Esophagus squamous epithelium (tissue), 5 donors: ENCODE data around the gene OTUD1. TPM values are rescaled to one million over a fixed set of nuclear protein-coding genes. Genes with fewer than 3 reads are reported as not detected.

ENCODE experiments used
- DNase-seq: peaks from one replicate; lab custom pipeline; 2025; lab: John Stamatoyannopoulos, UW
- H3K27ac ChIP-seq, 4 donors: fragments of 200-600 bp; sonication (generic); one replicate each; pipeline ENCODE4 v1.5.1; 2016 to 2019; ENCODE audit warnings: mild to moderate bottlenecking in 1 of 4
- H3K27me3 ChIP-seq, 4 donors: fragments of 200-600 bp; sonication (generic); 1 replicate in 3 of 4; 2 replicates in 1 of 4; pipeline versions ENCODE4 v1.5.1 to v1.6.0; 2017 to 2021; ENCODE audit warnings: antibody characterized with exemption in 1 of 4
- H3K36me3 ChIP-seq, 3 donors: fragments of 200-600 bp; sonication (generic); one replicate each; pipeline ENCODE4 v1.5.1; 2016 to 2019
- H3K4me1 ChIP-seq, 3 donors: fragments of 200-600 bp; sonication (generic); one replicate each; pipeline ENCODE4 v1.5.1; 2017 to 2019
- H3K4me3 ChIP-seq, 4 donors: fragments of 200-600 bp; sonication (generic); 1 replicate in 3 of 4; 2 replicates in 1 of 4; pipeline ENCODE4 v1.5.1; 2016 to 2019; ENCODE audit warnings: mild to moderate bottlenecking in 2 of 4, moderate library complexity in 1 of 4
- H3K9me3 ChIP-seq, 3 donors: fragments of 200-600 bp; sonication (generic); one replicate each; pipeline ENCODE4 v1.5.1; 2016 to 2019
- POLR2A ChIP-seq, 4 donors: fragments of 450-650 bp; IDR thresholded peaks; one replicate each; pipeline ENCODE4 v1.6.1; 2017; ENCODE audit warnings: antibody characterized with exemption in 4 of 4, mild to moderate bottlenecking in 4 of 4, moderate library complexity in 3 of 4
- WGBS, 2 donors: methylation state at CpG; one replicate each; pipeline ENCODE4 v1.1.5; 2018; 5-methylcytosine and 5-hydroxymethylcytosine counted together
- intact Hi-C: fragments of 100-400 bp; cut with DNase I; formaldehyde crosslinking; loops from one replicate; pipeline ENCODE4 v1.15.0; 2022
- total RNA-seq, 4 donors: library from RNA; depleted of rRNA; stranded (reverse); fragments of >200 nt; gene quantifications; one replicate each; pipeline ENCODE4 v1.1.0, GENCODE V29; 2016
- TF ChIP-seq, protein P1 (sequence below), 6 experiments: fragments of 450-650 bp in 4 of 6; fragments of 200-600 bp in 2 of 6; sonication (generic) in 2 of 6; IDR thresholded peaks; one replicate each; pipeline ENCODE4 v1.5.1; 2016 to 2019; ENCODE audit warnings: antibody characterized with exemption in 6 of 6, mild to moderate bottlenecking in 4 of 6, moderate library complexity in 4 of 6
- donor health status: DM: yes; HTN: yes; CAD: no.

Gene OTUD1
- total RNA-seq, 4 donors from 2014 or later, result 4.3 to 10.1 (median 6.4) TPM

DNA sequence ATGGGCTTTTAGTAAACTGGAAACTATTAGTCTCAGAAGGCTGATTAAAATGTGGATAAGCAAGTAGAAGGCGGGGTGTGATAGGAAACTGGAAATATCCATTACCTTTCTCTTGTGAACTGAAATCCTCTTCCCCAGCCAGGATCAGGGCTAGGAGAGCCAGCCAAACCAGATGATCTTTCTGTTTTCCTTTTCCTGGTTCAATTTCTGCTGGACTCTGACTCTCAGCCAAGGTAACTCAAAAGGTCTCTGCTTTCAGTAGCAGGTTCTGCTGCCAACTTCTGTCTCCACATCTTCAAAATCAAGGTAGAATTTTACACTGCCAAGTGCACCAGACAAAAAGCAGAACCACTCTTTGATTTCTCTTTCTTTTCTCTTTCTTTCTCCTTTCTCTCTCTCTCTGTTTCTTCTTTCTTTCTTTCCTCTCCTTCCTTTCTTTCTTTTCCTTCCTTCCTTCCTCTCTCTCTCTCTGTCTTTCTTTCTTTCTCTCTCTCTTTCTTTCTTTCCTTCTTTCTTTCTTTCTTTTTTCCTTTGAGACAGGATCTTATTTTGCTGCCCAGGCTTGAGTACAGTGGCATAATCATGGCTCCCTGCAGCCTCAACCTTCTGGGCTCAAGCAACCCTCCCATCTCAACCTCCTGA is 30.8 kb downstream of the OTUD1 start:
- TF ChIP-seq, protein P1, sequence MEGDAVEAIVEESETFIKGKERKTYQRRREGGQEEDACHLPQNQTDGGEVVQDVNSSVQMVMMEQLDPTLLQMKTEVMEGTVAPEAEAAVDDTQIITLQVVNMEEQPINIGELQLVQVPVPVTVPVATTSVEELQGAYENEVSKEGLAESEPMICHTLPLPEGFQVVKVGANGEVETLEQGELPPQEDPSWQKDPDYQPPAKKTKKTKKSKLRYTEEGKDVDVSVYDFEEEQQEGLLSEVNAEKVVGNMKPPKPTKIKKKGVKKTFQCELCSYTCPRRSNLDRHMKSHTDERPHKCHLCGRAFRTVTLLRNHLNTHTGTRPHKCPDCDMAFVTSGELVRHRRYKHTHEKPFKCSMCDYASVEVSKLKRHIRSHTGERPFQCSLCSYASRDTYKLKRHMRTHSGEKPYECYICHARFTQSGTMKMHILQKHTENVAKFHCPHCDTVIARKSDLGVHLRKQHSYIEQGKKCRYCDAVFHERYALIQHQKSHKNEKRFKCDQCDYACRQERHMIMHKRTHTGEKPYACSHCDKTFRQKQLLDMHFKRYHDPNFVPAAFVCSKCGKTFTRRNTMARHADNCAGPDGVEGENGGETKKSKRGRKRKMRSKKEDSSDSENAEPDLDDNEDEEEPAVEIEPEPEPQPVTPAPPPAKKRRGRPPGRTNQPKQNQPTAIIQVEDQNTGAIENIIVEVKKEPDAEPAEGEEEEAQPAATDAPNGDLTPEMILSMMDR (IDR thresholded peaks at IDR 0.05), result no peak
- TF ChIP-seq POLR2A (IDR thresholded peaks at IDR 0.05), result no peak
- Histone ChIP-seq H3K4me3 (no peak overlapping the region), H3K4me1 (peaks cover 0 to 9% (median 0%) of the 10 kb centered on the region in 3 donors), H3K27me3 (no peaks in the 10 kb centered on the region), H3K36me3 (no peaks in the 10 kb centered on the region), H3K9me3 (no peaks in the 10 kb centered on the region), H3K27ac (no peak overlapping the region)
- intact Hi-C loops, result no loop called here
- no peak for DNase-seq
- WGBS, 2 donors, result 64 to 78% methylated on average over 1 of the region's 1 CpG

- intact Hi-C loops, result no loop called here
- 66 to 100% methylated on average over 1 to 5 of the region's 8 CpGs for WGBS, 2 donors
- DNase-seq, result no peak
These were observed 33.3 kb downstream of the OTUD1 start for GRCh38 chr10:23472181-23472580.

GRCh38 chr10:23474081-23474480 is 35.2 kb downstream of the OTUD1 start:
- 88 to 92% methylated on average over 2 of the region's 2 CpGs for WGBS, 2 donors

More at GRCh38 chr10:23472181-23472580, 33.3 kb downstream of the OTUD1 start:
- Histone ChIP-seq H3K27me3 (no peaks in the 10 kb centered on the region), H3K27ac (no peak overlapping the region), H3K4me3 (no peak overlapping the region), H3K9me3 (no peaks in the 10 kb centered on the region), H3K4me1 (peaks cover 0 to 9% (median 0%) of the 10 kb centered on the region in 3 donors), H3K36me3 (no peaks in the 10 kb centered on the region)
- TF ChIP-seq, protein P1 (IDR thresholded peaks at IDR 0.05), result no peak
- no peak for TF ChIP-seq POLR2A (IDR thresholded peaks at IDR 0.05)

DNA sequence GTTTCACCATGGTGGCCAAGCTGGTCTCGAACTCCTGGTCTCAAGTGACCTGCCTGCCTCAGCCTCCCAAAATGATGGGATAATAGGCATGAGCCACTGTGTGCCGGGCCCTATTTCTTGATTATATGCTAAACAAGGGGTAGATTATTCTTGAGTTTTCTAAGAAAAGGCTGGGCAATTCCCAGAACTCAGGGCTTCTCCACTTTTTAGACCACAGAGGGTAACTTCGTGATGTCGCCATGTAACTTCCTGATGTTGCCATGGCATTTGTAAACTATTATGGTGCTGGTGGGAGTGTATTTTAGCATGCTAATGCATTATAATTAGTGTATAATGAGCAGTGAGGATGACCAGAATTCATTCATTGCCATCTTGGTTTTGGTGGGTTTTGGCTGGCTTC is 35.8 kb downstream of the OTUD1 start:
- Histone ChIP-seq H3K4me1 (peaks cover 0 to 2% (median 0%) of the 10 kb centered on the region in 3 donors), H3K9me3 (no peaks in the 10 kb centered on the region), H3K4me3 (no peak overlapping the region), H3K36me3 (no peaks in the 10 kb centered on the region), H3K27ac (no peak overlapping the region), H3K27me3 (no peaks in the 10 kb centered on the region)
- TF ChIP-seq, protein P1 (IDR thresholded peaks at IDR 0.05), result no peak
- no peak for TF ChIP-seq POLR2A (IDR thresholded peaks at IDR 0.05)
- no peak for DNase-seq
- WGBS, 2 donors, result 81 to 86% methylated on average over 2 of the region's 4 CpGs
- intact Hi-C loops, result no loop called here

More at GRCh38 chr10:23474081-23474480, 35.2 kb downstream of the OTUD1 start:
- Histone ChIP-seq H3K4me3 (no peak overlapping the region), H3K4me1 (peaks cover 0 to 7% (median 0%) of the 10 kb centered on the region in 3 donors), H3K9me3 (no peaks in the 10 kb centered on the region), H3K27me3 (no peaks in the 10 kb centered on the region), H3K27ac (no peak overlapping the region), H3K36me3 (no peaks in the 10 kb centered on the region)
- DNase-seq, result no peak
- intact Hi-C loops, result no loop called here
- TF ChIP-seq, protein P1 (IDR thresholded peaks at IDR 0.05), result no peak
- TF ChIP-seq POLR2A (IDR thresholded peaks at IDR 0.05), result no peak

DNA sequence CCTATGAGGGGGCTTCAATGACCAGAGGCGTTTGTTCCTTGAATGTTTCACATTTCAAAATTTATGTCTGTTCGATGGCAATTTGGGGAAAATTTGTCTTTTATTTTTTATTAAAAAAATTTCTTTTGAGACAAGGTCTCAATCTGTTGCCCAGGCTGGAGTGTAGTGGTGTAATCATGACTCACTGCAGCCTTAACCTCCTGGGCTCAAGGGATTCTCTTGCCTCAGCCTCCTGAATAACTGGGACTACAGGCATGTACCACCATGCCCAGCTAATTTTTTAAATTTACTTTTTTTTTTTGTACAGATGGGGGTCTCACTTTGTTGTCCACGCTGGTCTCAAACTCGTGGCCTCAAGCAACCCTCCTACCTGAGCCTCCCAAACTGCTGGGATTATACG is 39.7 kb downstream of the OTUD1 start:
- 87 to 91% methylated on average over 5 of the region's 5 CpGs for whole genome bisulfite sequencing, 2 donors
- Histone ChIP-seq H3K27ac (no peak overlapping the region), H3K9me3 (no peaks in the 10 kb centered on the region), H3K4me1 (no peaks in the 10 kb centered on the region), H3K27me3 (no peaks in the 10 kb centered on the region), H3K4me3 (no peak overlapping the region), H3K36me3 (no peaks in the 10 kb centered on the region)
- no peak for DNase-seq
- TF ChIP-seq, protein P1 (IDR thresholded peaks at IDR 0.05), result no peak
- TF ChIP-seq POLR2A (IDR thresholded peaks at IDR 0.05), result no peak
- intact Hi-C loops, result no loop called here
